ENCODE measurements around the gene EIF4B. TPM values are rescaled to one million over a fixed set of nuclear protein-coding genes. Genes with fewer than 3 reads are reported as not detected.

Gene EIF4B
- total and polyA plus RNA-seq, 2 of the 13 experiments (the other 11 are each of a cell fraction or from before 2014, with no cell fraction given) = 416 to 548 TPM

DNA sequence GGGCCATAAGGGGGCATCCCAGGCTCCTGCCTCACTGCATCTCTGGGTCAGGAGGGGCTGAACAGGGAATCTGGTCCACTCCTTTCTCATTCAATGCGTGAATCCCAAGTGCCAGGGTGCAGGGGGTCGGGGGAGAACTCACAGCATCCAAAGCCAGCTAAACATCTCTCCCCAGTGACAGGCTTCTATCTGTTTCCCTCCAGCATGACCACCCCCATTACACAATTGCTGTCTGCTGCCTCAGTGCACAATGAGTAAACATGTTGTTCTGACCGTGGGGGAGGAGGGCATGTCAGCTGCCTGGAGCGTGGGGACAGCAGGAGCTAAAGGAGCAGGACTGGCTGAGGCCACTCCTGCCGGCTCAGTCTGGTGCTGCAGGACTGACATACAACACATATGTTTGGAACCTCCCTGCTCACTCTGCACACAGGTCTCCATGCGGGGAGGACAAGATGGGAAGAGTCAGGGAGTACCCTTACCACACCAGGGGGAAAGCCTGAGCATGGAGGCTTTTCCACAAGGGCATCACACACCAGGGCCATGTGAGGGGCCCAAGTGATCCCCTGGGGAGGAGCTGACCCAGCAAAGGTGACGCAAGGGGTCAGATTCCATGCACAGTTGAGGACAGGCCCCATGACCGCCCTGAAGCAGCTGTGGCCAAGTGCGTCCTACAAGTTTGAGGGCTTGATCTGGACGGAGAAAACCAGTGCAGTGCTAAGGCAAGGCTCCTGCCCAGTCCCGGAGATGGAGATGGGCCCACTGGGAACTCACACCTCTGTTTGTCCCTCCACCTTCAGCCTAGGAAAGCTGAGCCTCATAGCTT, 45.0 kb downstream of the EIF4B start (continued):
- TF ChIP-seq, protein P1, sequence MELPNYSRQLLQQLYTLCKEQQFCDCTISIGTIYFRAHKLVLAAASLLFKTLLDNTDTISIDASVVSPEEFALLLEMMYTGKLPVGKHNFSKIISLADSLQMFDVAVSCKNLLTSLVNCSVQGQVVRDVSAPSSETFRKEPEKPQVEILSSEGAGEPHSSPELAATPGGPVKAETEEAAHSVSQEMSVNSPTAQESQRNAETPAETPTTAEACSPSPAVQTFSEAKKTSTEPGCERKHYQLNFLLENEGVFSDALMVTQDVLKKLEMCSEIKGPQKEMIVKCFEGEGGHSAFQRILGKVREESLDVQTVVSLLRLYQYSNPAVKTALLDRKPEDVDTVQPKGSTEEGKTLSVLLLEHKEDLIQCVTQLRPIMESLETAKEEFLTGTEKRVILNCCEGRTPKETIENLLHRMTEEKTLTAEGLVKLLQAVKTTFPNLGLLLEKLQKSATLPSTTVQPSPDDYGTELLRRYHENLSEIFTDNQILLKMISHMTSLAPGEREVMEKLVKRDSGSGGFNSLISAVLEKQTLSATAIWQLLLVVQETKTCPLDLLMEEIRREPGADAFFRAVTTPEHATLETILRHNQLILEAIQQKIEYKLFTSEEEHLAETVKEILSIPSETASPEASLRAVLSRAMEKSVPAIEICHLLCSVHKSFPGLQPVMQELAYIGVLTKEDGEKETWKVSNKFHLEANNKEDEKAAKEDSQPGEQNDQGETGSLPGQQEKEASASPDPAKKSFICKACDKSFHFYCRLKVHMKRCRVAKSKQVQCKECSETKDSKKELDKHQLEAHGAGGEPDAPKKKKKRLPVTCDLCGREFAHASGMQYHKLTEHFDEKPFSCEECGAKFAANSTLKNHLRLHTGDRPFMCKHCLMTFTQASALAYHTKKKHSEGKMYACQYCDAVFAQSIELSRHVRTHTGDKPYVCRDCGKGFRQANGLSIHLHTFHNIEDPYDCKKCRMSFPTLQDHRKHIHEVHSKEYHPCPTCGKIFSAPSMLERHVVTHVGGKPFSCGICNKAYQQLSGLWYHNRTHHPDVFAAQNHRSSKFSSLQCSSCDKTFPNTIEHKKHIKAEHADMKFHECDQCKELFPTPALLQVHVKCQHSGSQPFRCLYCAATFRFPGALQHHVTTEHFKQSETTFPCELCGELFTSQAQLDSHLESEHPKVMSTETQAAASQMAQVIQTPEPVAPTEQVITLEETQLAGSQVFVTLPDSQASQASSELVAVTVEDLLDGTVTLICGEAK (IDR thresholded peaks at IDR 0.05) = no peak
- TF ChIP-seq, protein P1 (CRISPR knock-in tag; IDR thresholded peaks at IDR 0.05) = peak; percentile 24; the same call in 1 of the 2 replicates
- TF ChIP-seq REL (CRISPR knock-in tag; conservative IDR thresholded peaks at IDR 0.05) (no peak), SNAI1 (CRISPR knock-in tag; IDR thresholded peaks at IDR 0.05; ENCODE audit: borderline replicate concordance) (no peak), HMG20B (CRISPR knock-in tag; conservative IDR thresholded peaks at IDR 0.05) (0 out of 2 replicates have a peak, but pooled peaks have one; percentile 31), ZBTB3 (CRISPR knock-in tag; IDR thresholded peaks at IDR 0.05; ENCODE audit: borderline replicate concordance, low read depth) (no peak), ZNF563 (CRISPR knock-in tag; IDR thresholded peaks at IDR 0.05) (no peak), HNRNPL (IDR thresholded peaks at IDR 0.05; ENCODE audit: low read depth, low read length) (no peak), ZNF878 (CRISPR knock-in tag; IDR thresholded peaks at IDR 0.05) (0 out of 2 replicates have a peak, but pooled peaks have one; percentile 65), AKAP8 (CRISPR knock-in tag; IDR thresholded peaks at IDR 0.05) (peak; percentile 77; the same call in 1 of the 2 replicates), ZEB1 (IDR thresholded peaks at IDR 0.05; ENCODE audit: insufficient replicate concordance, low read depth) (no peak)
- TF ChIP-seq, protein P2, sequence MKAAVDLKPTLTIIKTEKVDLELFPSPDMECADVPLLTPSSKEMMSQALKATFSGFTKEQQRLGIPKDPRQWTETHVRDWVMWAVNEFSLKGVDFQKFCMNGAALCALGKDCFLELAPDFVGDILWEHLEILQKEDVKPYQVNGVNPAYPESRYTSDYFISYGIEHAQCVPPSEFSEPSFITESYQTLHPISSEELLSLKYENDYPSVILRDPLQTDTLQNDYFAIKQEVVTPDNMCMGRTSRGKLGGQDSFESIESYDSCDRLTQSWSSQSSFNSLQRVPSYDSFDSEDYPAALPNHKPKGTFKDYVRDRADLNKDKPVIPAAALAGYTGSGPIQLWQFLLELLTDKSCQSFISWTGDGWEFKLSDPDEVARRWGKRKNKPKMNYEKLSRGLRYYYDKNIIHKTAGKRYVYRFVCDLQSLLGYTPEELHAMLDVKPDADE (CRISPR knock-in tag; IDR thresholded peaks at IDR 0.05) = no peak
- TF ChIP-seq, protein P3, sequence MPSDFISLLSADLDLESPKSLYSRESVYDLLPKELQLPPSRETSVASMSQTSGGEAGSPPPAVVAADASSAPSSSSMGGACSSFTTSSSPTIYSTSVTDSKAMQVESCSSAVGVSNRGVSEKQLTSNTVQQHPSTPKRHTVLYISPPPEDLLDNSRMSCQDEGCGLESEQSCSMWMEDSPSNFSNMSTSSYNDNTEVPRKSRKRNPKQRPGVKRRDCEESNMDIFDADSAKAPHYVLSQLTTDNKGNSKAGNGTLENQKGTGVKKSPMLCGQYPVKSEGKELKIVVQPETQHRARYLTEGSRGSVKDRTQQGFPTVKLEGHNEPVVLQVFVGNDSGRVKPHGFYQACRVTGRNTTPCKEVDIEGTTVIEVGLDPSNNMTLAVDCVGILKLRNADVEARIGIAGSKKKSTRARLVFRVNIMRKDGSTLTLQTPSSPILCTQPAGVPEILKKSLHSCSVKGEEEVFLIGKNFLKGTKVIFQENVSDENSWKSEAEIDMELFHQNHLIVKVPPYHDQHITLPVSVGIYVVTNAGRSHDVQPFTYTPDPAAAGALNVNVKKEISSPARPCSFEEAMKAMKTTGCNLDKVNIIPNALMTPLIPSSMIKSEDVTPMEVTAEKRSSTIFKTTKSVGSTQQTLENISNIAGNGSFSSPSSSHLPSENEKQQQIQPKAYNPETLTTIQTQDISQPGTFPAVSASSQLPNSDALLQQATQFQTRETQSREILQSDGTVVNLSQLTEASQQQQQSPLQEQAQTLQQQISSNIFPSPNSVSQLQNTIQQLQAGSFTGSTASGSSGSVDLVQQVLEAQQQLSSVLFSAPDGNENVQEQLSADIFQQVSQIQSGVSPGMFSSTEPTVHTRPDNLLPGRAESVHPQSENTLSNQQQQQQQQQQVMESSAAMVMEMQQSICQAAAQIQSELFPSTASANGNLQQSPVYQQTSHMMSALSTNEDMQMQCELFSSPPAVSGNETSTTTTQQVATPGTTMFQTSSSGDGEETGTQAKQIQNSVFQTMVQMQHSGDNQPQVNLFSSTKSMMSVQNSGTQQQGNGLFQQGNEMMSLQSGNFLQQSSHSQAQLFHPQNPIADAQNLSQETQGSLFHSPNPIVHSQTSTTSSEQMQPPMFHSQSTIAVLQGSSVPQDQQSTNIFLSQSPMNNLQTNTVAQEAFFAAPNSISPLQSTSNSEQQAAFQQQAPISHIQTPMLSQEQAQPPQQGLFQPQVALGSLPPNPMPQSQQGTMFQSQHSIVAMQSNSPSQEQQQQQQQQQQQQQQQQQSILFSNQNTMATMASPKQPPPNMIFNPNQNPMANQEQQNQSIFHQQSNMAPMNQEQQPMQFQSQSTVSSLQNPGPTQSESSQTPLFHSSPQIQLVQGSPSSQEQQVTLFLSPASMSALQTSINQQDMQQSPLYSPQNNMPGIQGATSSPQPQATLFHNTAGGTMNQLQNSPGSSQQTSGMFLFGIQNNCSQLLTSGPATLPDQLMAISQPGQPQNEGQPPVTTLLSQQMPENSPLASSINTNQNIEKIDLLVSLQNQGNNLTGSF (CRISPR knock-in tag; IDR thresholded peaks at IDR 0.05) = no peak
